Thoracic aorta (tissue), 2 donors: ENCODE measurements around the gene AADACL3. TPM values are rescaled to one million over a fixed set of nuclear protein-coding genes. Genes with fewer than 3 reads are reported as not detected.
"Not testable (repeated sequence)": the region's sequence is repeated elsewhere in the genome, so short reads cannot be mapped to it uniquely, and the experiment has no call there.

Source experiments
- ATAC-seq: fragments of 150-250 bp; one replicate; pipeline ENCODE4 v1.8.0; 2017; ENCODE audit warnings: low read depth; ENCODE audit not compliant: insufficient number of reproducible peaks, low FRiP score
- DNase-seq: peaks from one replicate; pipeline ENCODE4 v3.0.0-alpha.2; 2020; ENCODE audit warnings: low spot score
- H3K27ac ChIP-seq, 2 donors: fragments of 200-600 bp; sonication (generic); 1 replicate in 1 of 2; 2 replicates in 1 of 2; pipeline ENCODE4 v1.5.1; 2016; ENCODE audit warnings: mild to moderate bottlenecking in 2 of 2, moderate library complexity in 2 of 2
- H3K27me3 ChIP-seq: fragments of 200-600 bp; sonication (generic); replicated peaks from 2 replicates; pipeline ENCODE4 v1.6.0; 2016; ENCODE audit warnings: mild to moderate bottlenecking; ENCODE audit not compliant: insufficient read depth
- H3K36me3 ChIP-seq: fragments of 200-600 bp; sonication (generic); one replicate; pipeline ENCODE4 v1.5.1; 2016
- H3K4me1 ChIP-seq, 2 donors: fragments of 200-600 bp; sonication (generic); 1 replicate in 1 of 2; 2 replicates in 1 of 2; pipeline versions ENCODE4 v1.5.1 to v1.6.0; 2016; ENCODE audit warnings: low read depth in 2 of 2, mild to moderate bottlenecking in 1 of 2; ENCODE audit not compliant: control insufficient read depth in 1 of 2
- H3K4me3 ChIP-seq: fragments of 200-600 bp; sonication (generic); 2 replicates; pipeline ENCODE4 v1.5.1; 2016; ENCODE audit warnings: mild to moderate bottlenecking
- H3K9me3 ChIP-seq: fragments of 200-600 bp; sonication (generic); 2 replicates; pipeline ENCODE4 v1.5.1; 2016
- total RNA-seq, 2 donors: library from RNA; depleted of rRNA; stranded (reverse); fragments of >200 nt; gene quantifications; one replicate each; pipeline versions ENCODE4 v1.1.0 to v1.2.3, GENCODE V29; 2016
- TF ChIP-seq, protein P1 (sequence below): fragments of 200-600 bp; sonication (generic); IDR thresholded peaks from one replicate; pipeline ENCODE4 v1.5.1; 2019; ENCODE audit warnings: antibody characterized with exemption

AADACL3 gene
- total RNA-seq, 2 donors from 2014 or later, result not detected

DNA sequence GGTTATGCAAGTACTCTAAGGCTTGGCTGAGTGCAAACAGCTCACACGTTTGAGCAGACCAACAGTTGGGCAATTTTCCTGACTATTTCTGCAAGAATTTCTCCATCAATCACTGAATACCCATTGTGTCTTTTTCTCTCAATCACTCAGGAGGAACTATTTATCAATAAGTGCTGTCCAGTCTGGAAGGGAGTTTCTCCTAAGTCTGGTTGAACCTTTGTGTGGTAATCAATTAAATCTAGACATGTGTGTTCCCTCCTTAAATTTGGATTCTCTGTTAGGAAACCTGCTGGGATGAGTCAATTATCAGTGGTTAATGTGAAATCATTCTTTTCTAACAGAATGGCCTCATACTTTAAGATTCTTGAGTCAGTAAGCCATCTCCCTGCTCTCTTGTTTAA lies 6.8 kb upstream of the AADACL3 start:
- Histone ChIP-seq H3K4me3 (no peak overlapping the region), H3K27me3 (no peaks in the 10 kb centered on the region), H3K4me1 (no peaks in the 10 kb centered on the region), H3K9me3 (peaks cover 6% of the 10 kb centered on the region), H3K27ac (no peak overlapping the region), H3K36me3 (no peaks in the 10 kb centered on the region)
- no peak for DNase-seq
- ATAC-seq, result no peak
- TF ChIP-seq, protein P1, sequence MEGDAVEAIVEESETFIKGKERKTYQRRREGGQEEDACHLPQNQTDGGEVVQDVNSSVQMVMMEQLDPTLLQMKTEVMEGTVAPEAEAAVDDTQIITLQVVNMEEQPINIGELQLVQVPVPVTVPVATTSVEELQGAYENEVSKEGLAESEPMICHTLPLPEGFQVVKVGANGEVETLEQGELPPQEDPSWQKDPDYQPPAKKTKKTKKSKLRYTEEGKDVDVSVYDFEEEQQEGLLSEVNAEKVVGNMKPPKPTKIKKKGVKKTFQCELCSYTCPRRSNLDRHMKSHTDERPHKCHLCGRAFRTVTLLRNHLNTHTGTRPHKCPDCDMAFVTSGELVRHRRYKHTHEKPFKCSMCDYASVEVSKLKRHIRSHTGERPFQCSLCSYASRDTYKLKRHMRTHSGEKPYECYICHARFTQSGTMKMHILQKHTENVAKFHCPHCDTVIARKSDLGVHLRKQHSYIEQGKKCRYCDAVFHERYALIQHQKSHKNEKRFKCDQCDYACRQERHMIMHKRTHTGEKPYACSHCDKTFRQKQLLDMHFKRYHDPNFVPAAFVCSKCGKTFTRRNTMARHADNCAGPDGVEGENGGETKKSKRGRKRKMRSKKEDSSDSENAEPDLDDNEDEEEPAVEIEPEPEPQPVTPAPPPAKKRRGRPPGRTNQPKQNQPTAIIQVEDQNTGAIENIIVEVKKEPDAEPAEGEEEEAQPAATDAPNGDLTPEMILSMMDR, result no peak

DNA sequence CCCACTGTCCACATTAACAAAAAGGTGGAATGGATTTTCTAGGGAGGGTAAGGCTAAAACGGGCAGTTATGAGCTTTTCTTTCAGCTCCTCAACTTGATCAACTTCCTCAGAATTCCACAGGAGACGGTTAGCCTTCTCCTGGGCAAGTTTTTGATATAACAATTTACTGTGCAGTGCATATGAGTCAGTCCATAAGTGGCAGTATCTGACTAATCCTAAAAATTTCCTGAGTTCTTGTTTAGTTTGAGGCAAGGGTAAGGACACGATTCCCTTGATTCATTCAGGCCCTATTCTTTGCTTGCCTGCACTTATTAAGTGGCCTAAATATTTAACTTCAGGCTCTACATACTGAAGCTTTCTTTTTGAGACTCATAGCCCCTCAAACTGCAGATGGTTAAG lies 6.2 kb upstream of the AADACL3 start:
- Histone ChIP-seq H3K4me1 (no peaks in the 10 kb centered on the region), H3K4me3 (no peak overlapping the region), H3K27me3 (no peaks in the 10 kb centered on the region), H3K27ac (no peak overlapping the region), H3K9me3 (peaks cover under 1% of the 10 kb centered on the region), H3K36me3 (no peaks in the 10 kb centered on the region)
- ATAC-seq (no peak), DNase-seq (no peak)
- TF ChIP-seq, protein P1, result no peak

DNA sequence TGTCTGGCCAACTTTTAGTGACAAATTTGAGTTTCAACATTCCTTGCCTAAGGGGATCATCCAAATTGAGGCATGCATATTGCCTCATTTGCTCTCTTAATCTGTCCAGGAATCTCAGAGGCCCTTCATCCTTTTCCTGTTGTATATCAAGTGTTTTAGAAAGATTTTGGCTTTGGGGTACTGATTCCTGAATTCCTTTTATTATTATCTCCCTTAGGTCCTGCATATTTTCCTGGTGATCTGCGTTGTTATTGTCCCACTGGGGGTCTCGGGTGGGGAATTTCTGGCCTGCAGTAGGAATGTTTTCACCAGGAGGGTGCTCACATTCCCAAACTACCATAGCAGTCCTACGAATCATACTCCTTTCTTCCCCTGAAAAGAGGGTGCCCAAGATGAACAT lies 4.4 kb upstream of the AADACL3 start:
- H3K27me3 ChIP-seq, result no peaks in the 10 kb centered on the region
- DNase-seq (no peak), ATAC-seq (no peak)
- no peaks in the 10 kb centered on the region for H3K36me3 ChIP-seq
- no peak overlapping the region for H3K4me3 ChIP-seq
- no peaks in the 10 kb centered on the region for H3K9me3 ChIP-seq
- no peaks in the 10 kb centered on the region for H3K4me1 ChIP-seq
- H3K27ac ChIP-seq, result no peak overlapping the region
- TF ChIP-seq, protein P1, result no peak

DNA sequence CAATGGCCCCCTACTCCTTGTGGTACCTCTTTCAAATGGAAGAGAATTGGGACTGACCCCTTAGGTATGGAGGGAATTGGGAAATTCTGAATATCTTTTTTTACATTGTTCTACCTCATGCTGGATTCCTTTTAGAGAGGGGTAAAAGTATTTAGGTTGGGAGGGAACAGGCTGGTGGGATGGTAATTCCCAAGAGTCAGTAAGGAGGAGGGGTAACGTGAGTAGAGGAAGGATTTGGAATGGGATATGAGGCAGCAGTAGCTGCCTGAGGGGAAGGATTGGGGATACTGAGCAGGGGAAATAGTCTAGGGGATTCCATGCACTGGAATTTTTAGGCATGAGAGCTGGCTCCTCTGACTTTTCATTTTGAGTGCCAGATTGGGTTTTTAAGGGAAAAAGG lies 3.8 kb upstream of the AADACL3 start:
- H3K27me3 ChIP-seq, result no peaks in the 10 kb centered on the region
- H3K9me3 ChIP-seq, result no peaks in the 10 kb centered on the region
- TF ChIP-seq, protein P1, result no peak
- H3K27ac ChIP-seq, result no peak overlapping the region
- H3K36me3 ChIP-seq, result no peaks in the 10 kb centered on the region
- H3K4me1 ChIP-seq, result no peaks in the 10 kb centered on the region
- no peak overlapping the region for H3K4me3 ChIP-seq
- DNase-seq, result no peak
- ATAC-seq, result no peak

DNA sequence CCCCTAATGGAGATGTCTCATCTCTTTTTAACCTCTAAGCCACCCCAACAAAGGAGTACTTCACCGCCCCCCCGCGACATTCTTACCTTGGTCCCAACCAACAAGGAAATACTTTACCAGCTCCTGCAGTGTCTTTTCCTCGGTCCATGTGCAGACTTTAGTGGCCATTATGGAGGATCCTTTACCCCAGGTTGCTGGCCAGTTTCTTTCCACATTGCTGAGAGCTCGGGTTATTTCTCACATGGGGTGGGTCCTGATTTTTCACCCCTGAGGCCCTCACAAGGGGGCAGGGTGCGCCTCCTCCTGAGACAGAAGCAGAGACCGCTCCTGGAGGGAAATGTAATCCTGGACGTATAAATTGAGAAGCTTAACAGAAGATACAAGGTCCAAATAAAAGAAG lies 3.0 kb upstream of the AADACL3 start:
- Histone ChIP-seq H3K36me3 (no peaks in the 10 kb centered on the region), H3K27me3 (no peaks in the 10 kb centered on the region), H3K4me1 (no peaks in the 10 kb centered on the region), H3K27ac (no peak overlapping the region), H3K4me3 (no peak overlapping the region), H3K9me3 (no peaks in the 10 kb centered on the region)
- TF ChIP-seq, protein P1, result no peak
- ATAC-seq (no peak), DNase-seq (no peak)

DNA sequence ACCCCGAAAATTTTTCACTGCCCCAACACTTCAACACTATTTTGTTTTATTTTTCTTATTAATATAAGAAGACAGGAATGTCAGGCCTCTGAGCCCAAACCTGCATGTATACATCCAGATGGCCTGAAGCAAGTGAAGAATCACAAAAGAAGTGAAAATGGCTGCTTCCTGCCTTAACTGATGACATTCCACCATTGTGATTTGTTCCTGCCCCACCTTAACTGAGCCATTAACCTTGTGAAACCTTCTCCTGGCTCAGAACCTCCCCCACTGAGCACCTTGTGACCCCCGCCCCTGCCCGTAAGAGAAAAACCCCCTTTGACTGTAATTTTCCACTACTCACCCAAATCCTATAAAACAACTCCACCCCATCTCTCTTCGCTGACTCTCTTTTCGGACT lies 2.3 kb upstream of the AADACL3 start:
- not testable (repeated sequence) for H3K36me3 ChIP-seq, H3K27me3 ChIP-seq, H3K27ac ChIP-seq, ATAC-seq, H3K4me3 ChIP-seq, H3K4me1 ChIP-seq, H3K9me3 ChIP-seq, DNase-seq
